GM18498 (cell line): ENCODE results near the gene ZNF30.
"Not testable (repeated sequence)": the region's sequence is repeated elsewhere in the genome, so short reads cannot be mapped to it uniquely, and the experiment has no call there.

ENCODE experiments used
- ATAC-seq: cut with Tn5 transposase; IDR thresholded peaks from one replicate; pipeline ENCODE4 v1.9.1; 2021; ENCODE audit warnings: mild to moderate bottlenecking, moderate library complexity; ENCODE audit not compliant: unreplicated experiment

Gene ZNF30

DNA sequence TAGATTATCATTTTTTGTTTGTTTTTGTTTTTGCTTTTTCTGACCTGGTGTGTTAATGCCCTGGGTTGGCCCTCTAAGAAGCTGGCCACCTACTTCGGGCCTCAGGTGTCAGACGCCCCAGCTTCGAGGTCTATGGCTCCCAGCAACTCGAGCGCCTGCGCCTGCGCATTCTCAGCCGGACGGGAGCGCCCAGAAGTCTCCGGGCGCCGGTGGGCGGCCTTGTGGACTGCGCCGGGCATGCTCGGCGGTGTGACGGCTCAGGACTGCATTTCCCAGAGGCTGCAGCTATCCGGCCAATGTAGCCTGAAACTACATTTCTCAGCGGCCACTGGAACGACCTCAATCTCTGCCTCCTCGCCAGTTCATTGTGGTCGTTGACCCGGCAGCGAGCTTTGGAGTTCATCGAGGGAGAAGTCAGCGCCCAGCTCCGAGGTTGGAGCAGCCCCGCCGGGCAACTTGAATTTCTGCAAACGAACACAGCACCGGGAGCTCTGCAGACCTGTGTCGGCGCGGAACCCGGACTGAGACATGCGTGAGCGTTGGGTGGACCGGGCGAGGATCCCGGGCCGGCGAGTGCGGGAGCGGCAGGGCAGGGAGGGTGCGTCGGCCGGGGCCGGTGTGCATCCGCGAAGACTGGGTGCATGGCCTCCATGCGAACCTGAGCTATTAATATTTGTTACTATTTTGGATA lies at the start of gene ZNF30:
TSS of gene ZNF30 (plus strand) at position 219 of the 691 bp plus-strand sequence. CDS start 3,045 bp downstream, outside the sequence.
- ATAC-seq = peak; percentile 93

DNA sequence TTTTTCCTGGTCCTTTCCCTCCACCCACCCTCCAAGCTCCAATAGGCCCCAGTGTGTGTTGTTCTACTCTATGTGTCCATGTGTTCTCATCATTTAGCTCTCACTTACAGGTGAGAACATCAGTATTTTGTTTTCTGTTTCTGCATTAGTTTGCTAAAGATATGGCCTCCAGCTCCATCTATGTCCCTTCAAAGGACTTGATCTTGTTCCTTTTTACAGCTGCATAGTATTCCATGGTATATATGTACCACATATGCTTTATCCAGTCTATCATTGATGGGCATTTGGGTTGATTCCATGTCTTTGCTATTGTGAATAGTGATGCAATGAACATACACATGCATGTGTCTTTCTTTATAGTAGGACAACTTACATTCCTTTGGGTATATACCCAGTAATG lies 47.1 kb upstream of the ZNF30 start:
- no peak for ATAC-seq

GRCh38 chr19:34880034-34880433 lies 46.7 kb upstream of the ZNF30 start:
- ATAC-seq = no peak

DNA sequence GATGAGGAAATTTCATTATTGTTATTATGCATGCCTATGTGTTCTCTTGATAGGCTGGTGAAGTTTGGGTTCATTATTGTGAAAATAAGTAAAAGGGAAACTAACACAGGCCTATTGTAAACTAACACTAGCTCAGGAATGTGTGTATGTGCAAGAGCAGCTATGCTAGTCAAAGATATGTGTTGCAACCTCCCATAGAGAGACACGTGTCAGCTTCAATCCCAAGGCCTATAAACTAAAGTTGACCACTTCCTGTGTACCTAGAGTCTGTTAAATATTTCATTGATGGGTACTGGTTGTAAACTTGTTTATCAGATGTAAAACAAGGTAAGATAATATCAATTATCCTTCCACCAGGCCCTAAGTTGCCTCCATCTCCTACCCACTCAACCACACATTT lies 44.7 kb upstream of the ZNF30 start:
- ATAC-seq = no peak

DNA sequence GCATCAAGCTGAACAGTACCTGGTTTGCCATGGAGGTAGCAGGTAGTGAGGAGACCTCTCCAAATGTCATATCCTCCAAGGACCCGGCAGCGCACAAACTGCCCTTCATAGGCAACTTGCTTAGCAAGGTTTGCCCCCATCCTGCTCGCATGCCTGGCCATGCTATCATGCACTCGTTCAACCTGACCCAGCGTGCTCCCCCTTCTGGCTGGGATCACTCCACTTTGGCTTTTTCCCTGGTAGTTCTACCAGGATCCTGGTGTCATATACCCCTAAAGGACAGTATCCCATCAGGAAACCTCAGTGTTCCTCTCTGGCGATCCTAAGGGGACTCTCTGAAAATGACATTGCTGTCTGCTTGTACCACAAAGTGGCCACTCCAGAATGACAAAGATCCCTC lies 38.6 kb upstream of the ZNF30 start:
- no peak for ATAC-seq

GRCh38 chr19:34900245-34900644 lies 26.5 kb upstream of the ZNF30 start:
- ATAC-seq = no peak

GRCh38 chr19:34904664-34905527 lies 21.8 kb upstream of the ZNF30 start:
- no peak for ATAC-seq

- no peak for ATAC-seq
Observed at GRCh38 chr19:34910770-34911169, 15.9 kb upstream of the ZNF30 start.

DNA sequence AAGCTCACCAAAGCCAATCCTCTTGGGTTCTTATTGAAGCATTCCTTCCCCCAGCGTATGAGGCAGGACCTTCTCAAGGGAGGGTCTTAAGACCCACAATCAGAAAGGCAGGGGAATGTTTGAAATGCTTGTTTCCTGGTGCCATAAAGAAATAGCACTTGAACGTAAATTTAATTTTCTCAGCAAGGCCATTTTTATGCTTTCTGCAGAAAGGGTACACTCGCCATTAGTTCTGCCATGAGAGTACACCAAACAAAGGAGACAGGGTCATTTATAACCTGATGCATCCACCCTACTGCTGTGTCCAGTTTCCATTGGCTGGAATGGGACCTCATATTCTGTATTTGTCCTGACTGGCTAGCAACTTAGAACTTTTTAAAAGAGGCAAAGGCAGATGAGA lies 9.6 kb upstream of the ZNF30 start:
- not testable (repeated sequence) for ATAC-seq

DNA sequence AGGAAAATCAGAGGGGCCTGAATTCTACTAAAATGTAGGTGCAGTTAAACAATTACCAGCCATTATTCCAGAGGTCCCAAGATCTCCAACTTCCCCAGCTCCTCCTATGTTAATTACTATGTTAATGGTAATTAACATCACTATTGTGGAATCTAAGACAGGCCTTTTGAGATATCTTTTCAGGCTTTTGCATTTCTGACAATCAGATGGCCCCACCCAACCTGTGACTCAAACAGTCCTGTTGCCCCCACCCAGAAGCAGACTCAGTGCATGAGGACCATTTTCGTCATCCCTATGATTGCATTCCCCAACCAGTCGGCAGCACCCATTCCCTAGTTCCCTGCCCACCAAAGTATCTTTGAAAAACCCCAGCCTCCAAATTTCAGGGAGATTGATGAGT lies 8.5 kb upstream of the ZNF30 start:
- ATAC-seq = no peak

DNA sequence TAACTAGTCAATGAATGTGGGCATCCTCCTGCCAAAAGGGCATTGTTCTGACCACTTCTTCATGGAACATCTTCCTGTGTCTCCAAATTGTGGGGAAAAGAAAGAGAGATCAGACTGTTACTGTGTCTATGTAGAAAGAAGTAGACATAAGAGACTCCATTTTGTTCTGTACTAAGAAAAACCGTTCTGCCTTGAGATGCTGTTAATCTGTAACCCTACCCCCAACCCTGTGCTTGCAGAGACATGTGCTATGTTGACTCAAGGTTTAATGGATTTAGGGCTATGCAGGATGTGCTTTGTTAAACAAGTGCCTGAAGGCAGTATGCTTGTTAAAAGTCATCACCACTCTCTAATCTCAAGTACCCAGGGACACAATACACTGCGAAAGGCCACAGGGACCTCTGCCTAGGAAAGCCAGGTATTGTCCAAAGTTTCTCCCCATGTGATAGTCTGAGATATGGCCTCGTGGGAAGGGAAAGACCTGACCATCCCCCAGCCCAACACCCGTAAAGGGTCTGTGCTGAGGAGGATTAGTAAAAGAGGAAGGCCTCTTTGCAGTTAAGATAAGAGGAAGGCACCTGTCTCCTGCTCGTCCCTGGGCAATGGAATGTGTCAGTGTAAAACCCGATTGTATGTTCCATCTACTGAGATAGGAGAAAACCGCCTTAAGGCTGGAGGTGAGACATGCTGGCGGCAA lies 6.5 kb upstream of the ZNF30 start:
- not testable (repeated sequence) for ATAC-seq

DNA sequence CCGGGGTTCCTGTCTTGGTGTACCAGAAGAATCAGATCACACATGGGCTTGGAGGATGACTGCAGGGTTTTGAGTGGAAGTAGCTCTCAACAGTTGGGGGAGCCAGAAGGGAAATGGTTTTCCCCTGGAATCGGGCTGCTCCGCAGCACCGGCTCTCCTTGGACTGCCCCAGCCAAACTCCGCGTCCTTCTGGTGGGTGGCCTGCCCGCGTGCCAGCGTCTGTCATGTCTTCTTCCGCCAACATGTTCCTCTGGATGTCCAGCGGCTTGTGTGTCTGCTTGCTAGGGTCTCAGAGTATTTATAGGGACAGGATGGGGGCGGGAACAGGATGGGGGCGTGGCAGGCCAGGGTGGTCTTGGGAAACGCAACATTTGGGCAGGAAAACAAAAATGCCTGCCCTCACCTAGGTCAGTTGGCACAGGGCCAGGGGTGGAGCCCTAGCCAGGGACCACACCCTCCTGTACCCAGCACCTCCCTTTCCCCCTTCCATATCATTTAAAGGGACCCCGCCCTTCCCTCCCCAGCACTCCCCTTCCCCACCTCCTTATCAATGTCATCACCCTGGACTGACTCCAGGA lies 1.3 kb upstream of the ZNF30 start:
- ATAC-seq = no peak

DNA sequence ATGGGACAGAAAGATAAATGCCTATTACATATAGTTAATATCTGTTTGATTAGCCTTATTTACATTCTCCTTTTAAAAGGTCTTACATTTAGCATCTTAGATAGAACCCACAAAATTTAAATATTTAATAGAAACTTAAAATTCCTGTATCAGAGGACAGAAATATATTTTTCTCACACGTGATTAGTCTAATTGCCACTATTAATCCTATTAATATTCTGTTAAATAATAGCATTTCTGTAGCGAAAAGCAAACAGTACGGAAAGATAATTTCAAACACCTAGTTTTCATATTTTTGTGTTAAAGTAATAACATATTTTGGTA lies 380 bp upstream of the ZNF30 start:
- ATAC-seq = no peak

GRCh38 chr19:34932494-34932893 lies 5.8 kb downstream of the ZNF30 start:
- ATAC-seq = no peak

DNA sequence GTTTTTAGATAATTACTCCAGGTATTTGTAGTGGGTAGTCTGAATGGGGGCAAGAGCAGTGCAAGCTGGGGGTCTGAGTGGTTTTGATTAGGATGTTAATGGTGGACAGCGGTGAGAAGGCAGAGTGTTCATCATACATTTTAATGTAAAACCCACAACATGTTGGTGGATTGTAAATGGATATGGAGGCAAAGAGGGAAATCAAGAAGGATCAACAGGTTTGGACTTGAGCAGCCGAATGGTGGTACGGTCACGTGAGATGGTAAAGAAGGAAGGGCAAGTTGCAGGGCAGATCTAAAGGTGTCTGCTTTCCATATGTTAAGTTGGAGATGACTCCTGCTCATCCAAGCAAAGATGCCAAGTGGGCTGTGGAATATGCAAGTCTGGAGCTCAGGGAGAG lies 9.5 kb downstream of the ZNF30 start:
- ATAC-seq = no peak

- ATAC-seq = no peak
Observed at GRCh38 chr19:34938886-34939285, 12.2 kb downstream of the ZNF30 start.

DNA sequence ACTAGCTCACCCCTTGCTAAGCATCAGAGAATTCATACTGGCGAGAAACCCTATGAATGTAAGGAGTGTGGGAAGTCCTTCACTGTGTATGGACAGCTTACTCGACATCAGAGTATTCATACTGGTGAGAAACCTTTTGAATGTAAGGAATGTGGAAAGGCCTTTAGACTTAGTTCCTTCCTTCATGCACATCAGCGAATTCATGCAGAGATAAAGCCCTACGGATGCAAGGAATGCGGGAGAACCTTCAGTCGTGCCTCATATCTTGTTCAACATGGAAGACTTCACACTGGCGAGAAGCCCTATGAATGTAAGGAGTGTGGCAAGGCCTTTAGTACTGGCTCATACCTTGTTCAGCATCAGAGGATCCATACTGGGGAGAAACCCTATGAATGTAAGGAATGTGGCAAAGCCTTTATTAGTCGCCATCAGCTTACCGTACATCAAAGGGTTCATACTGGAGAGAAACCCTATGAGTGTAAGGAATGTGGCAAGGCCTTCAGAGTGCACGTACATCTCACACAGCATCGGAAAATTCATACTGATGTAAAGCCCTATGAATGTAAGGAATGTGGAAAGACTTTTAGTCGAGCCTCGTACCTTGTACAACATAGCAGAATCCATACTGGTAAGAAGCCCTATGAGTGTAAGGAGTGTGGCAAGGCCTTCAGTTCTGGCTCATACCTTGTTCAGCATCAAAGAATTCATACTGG lies 17.3 kb downstream of the ZNF30 start:
- no peak for ATAC-seq

GRCh38 chr19:34953092-34953491 lies 26.4 kb downstream of the ZNF30 start:
- ATAC-seq = no peak

GRCh38 chr19:34957830-34958751 lies 31.4 kb downstream of the ZNF30 start:
- ATAC-seq = no peak

- no peak for ATAC-seq
Observed at GRCh38 chr19:34959021-34959420, 32.3 kb downstream of the ZNF30 start.
